HG03558 (cell line): ENCODE results near the gene TMEM63A.
A peak's percentile ranks its signal among the peaks of the same experiment; 100 is the strongest.

Experiments used
- ATAC-seq: cut with Tn5 transposase; IDR thresholded peaks from one replicate; pipeline ENCODE4 v1.9.1; 2021; ENCODE audit warnings: moderate number of reproducible peaks; ENCODE audit not compliant: unreplicated experiment; ENCODE audit errors: extremely low read depth

TMEM63A gene

DNA sequence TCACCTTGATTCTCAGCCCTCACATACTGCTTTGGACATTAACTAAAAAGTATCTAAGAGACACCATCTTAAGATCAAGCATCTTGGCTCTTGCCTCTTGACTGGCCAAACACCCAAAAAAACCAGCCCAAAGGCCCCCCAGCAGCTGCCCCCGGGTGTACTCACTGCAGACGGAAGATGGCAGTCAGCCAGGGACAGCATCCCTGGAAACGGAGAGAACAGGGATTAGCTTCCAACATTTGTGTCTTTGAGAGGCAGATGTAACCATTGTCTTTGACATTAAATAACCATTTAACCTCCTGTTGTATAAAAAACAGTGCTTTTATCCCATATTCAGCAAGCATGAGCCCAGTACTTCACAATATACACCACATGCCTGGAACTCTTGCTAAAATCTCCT is 11.3 kb downstream of the TMEM63A start:
- ATAC-seq: no peak

DNA sequence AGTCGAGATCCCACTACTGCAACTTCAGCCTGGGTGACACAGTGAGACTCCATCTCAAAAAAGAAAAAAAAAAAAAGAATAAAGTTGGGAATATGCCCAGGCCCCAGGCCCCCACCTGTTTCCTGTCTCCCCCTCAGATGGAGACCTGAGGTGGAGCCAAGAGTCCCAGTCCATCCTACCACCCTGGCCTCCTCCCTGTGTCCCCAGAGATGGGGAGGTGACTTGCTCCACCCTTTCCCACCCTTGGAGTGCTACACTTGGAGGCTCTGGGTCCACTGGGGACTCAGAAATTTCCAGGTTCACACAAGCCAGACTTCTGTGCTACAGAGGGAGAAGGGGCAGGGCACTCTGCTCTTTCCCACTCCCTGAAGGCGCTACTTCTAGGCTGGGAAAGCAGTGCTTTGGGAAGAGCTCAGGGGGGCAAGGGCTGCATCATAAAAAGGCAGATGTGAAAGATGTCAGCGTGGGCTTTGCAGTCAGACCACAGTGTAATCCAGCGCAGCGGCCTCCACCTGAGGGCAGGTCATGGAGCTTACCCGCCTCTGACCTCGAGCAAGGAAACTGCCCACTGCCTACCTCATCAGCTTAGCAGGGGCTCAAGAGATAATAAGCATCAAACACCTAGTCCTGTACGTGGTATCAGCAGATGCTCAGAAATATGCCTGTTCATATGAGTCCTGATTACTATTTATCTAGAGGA is 13.4 kb downstream of the TMEM63A start:
- ATAC-seq: no peak

DNA sequence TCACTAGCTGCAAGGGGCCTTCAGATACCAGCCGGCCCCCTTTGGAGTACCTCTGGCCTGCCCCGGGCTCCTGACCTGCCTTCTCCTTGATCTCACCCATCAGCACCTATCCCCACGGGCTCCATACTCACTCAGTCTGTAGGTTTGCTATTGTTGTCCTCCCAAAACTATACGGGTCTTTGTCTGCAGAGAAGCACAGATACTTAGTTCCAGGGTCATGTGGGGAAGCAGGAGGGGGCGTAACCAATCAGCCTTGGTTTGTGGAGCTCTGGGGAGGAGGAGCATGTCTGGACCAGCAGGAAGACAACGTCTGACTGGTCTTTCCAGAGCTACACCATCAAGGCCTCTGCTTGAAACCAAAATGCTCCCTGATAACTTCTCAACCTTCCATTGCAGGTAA is 15.2 kb downstream of the TMEM63A start:
- ATAC-seq: no peak

DNA sequence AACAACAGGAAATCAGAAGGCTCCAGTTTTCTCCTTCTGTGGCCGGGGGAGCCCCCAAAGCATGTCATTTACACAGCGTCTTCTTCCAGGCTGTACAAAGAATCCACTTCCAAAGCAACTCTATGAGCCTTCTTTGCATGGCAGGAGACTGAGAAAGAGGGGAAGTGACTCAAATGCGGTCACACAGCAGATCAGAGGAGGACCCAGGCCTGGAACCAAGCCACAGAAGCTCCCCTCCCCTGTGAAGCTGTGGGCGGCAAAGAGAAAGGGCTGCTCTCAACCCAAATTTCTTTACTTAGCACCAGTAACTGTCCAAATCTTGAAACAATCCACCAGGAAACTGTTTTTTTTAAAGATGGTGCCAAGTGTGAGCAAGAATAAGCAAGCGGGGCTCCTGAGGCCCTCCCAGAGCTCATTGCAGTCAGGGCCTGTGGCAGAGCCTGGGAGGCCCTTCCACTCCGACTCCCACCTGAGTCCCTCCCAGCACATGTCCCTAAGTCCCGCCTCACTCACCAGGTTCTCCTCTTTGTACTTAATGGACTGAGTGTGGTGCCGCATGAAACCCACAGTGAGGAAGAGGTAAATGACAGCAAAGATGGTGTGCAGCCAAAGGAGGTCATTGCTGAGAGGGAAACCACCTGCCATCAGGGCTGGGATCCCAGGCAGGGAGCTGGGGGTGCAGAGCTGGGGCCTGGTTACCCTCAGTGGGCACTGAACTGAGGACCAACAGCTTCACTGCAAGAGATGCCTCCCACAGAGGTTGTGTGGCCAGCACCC is 15.9 kb downstream of the TMEM63A start:
- ATAC-seq: no peak

DNA sequence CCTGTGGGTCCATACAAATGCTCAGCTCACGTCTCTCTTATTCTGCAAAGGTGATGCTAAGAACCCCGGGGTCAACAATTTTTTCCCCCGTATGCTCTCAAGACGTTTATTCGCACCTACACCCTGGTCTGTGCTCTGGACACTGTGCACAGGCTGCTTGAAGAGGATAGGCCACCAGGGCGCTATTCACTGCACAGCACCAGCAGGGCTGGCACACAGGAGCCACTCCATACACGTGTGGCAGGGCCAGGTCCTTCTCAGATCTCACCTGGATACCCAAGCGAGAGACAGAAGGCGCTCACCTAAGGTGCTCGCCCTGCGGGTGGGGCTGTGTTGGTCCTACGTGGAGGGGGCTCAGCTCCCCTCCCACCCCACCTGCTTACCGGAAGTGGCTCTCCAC is 16.7 kb downstream of the TMEM63A start:
- no peak for ATAC-seq

DNA sequence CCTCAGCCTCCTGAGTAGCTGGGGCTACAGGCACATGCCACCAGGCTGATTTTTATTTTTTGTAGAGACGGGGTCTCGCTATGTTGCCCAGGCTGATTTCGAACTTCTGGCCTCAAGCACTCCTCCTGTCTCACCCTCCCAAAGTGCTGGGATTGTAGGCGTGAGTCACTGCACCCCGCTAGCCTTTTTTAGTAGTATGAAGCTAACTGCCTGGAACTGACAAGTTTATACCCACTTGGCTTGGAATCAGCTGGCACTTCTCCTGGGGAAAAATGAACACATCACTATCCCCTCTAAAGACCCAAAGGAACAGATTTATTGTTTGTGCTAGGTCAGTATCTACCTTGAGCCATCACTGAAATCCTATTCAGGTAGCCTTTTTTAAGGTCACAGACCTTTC is 19.0 kb downstream of the TMEM63A start:
- no peak for ATAC-seq

DNA sequence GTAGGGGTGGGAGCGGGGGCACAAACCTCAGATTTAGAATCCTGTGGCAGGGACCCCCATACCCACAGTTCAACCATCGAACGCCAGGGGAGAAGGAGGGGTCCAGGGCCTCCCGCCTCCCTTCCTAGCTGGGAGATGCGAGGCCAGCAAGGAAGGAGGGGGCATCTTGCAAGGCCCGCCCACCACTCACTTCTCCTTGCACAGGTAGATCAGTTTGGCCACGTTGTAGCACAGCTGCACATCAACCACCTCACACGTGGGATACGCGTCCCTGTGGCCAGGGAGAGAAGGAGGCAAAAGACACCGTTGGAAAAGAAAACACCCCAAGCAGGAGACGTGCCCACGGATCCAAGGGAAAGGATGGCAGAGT is 19.6 kb downstream of the TMEM63A start:
- ATAC-seq: no peak

DNA sequence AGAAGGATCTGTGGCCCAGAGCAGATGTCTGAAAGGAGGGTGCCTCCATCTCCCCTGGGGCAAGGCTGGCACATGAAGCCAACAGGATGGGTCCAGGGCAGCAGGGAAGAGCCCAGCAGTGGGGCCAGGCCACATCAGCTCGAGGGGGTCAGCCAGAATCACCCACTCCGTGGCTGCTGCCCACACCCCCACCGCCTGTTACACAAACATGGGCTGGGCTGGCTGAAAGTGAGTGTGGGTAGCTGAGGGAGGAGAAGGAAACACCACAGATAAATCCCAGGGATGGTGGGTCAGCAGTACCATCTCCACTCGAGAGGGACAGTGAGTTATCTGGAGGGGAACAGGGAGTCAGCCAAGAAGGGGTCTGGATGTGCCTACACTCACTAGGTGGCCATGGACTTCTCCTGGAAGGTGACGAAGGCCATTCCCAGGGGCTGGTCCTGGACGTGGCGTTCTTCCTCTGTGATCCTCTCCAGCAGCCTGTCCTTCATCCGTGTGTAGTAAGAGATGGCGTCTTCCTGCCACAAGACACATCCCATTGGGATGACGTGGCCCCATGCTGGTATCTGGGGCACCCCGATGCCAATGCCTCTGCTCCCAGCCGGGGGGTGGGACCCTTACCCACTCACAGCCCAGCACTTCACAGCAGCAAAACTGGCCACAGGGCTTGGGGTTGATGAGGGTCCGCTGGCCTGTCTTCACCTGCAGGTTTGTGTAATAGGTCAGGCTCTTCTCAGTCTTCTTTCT is 20.2 kb downstream of the TMEM63A start:
- ATAC-seq: no peak

DNA sequence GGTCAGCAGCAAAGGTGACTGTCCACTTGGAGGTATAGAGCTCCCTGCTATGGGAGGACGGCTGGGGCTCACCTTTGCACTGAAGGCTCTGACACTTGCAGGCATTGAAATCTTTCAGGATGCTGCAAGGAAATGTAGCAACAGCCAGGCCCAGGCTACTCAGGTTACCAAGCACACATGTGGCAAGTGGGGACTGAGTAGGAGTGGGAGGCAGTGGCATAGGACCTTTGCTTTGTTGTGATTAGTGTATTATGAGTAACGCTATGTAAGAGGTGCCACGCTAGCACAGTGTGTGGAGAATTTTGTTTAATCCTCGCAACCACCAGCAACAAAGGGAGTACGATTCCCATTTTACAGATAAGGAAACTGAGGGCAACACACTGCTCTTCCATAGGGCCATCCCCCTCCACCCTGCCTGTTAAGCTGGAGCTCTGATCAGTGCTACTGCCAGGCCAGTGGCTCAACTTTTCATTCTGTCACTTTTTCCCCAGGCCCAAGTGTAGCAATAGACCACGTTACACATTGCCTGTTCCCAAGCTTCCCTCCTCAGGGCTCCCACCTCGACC is 21.2 kb downstream of the TMEM63A start:
- ATAC-seq: no peak

DNA sequence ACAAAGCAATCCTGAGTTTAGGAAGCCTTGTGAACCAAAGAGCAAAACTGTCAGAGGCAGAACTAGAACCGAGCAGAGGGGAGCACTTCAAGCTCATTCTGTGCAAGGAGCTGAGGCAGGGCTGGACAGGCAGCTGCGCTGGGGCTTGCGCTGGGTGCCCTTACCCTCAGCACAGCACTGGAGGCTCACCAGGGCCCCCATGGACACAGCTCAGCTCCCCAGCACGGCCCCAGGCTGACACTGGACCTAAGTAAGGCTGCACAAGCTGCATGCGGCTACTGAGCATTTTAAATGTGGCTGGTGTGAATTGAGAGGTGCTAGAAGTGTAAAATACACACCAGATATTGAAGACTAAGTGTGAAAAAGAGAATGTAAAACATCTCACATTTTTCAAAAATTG is 22.1 kb downstream of the TMEM63A start:
- no peak for ATAC-seq

DNA sequence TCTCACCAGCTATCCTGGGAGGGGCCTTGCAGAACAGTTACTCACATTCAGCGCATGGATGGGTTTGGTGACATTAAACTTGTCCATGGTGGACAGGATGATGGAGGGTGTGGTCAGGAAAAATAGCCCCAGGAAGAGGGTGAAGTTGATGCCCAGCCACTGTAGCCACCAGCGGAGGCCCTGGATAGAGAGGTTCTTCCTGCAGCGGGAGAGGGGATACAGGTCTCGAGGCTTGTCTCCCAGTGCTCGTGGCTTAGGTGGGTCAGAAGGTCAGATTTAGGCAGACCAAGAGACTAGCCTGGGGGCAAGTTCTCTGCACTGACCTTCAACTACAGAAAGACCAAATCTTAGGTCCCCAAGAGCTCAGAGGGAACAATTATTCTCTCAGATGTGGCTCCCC is 23.0 kb downstream of the TMEM63A start:
- no peak for ATAC-seq

DNA sequence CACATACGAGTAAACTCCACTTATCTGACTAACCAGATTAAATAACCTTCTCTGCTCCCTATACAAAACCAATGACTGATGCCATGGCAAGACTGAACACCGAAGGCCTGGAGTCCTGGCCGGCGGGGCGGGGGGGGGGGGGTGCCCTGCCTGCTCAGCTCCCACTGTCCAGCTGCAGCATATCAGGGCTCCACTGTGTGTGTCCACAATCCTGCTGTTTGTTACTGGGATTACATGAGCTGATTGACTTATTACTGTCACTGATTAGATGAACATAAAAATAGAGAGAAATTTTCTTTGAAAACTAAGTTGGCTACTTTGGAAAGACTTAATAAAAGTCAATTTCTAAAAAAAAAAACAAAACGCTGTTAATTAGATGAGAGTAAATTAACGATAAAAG is 24.9 kb downstream of the TMEM63A start:
- ATAC-seq: no peak

DNA sequence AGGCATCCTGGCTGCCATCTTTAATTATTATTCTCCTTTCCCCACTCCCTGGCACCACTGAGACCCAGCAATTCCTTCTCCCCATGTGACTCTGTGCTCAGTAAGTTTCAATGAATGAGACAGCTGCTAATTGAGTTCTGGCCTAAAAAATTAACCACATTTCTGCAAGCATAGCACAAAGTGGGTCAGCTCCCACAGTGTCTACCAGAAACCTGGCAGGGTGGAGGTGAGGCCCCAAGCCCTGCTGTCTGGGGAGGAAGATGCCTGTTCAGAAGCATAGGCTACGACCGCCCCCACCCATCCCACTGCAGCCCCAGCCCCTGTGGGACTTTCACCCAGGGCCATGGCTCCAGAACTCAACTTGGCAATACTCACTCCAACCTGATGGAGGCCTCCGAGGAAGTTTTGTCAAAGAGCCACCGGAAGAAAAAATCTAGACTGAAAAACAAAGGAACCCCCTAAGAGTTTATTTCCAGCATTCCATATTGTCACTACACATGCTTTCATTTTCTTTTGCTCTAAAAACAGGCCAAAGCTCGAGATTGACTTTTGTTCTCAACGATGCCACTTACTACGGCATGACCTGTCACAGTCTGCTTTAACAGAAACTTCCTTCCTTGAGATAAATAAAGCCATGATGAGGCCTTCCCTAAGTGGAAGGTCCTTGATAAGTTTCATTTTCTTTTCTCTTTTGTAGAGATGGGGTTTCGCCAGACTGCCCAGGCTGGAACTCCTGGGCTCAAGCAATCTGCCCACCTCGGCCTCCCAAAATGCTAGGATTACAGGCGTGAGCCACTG is 26.5 kb downstream of the TMEM63A start:
- ATAC-seq: no peak

DNA sequence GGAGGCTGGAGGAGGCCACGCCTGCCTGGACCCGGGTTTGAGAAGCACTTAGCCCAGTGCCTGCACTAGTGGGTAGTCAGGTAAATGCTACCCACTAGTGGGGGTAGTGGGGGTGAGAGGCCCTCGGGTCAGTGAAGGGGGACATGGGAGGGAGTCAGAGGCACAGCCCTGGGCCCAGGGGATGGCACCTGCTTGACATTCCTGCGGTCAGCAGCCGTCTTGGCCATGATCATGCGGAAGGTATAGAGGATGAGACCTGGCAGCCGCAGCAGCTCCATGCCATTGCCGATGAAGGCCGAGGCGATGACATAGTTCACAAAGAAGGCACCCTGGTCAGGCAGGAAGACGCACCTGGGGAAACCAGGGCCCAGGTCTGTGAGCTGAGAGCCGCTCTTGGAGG is 28.7 kb downstream of the TMEM63A start:
- ATAC-seq: no peak

DNA sequence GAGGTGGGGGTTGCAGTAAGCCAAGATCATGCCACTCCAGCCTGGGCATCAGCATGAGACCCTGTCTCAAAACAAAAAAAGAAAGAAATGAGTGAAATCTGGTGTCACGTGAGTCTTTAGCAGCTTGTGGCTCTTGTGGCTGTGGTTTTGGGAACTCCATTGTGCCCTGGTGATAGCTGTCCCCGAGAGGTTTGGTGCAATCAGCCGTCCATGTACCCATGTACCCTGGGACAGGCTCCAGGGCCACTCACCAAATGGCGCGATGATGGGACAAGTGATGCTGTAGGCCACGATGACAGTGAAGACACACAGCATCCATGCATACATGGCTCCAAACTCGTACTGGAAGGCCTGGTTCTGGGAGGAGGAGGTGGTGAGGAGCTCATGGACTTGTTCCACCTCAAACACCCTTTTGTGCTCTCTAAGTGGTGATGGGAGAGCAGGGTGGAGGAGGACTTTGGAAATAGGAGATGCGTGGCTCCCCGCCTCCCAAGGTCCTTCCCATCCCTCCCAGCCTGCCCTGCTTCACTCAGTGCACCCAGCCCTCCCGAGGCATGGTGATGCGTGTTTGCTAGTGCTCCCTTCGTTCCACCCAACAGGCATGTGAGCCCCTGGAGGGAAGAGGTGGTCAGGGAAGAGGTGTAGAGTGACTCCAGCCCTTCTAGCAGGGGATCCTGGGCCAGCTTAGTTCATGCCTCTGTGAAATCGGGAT is 29.6 kb downstream of the TMEM63A start:
- no peak for ATAC-seq

DNA sequence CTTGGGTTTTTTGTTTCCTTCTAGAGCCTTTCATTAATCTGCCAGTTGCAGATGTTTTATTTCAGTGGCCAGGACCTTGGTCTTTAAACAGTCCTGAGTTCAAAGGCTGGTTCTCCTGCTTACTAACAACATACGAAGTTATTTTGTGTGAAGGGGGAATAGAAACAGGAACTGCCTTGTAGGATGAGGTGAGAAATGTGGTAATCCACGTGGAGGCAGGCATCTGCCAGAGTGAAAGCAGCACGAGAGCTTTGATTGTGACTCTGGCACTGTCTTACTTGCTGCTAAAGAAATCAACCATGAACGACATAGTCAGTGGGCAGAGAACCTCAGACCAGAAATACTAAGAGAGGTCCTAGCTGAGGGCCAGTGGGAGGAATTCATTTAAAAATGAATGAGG is 30.4 kb downstream of the TMEM63A start:
- ATAC-seq: peak; percentile 47

DNA sequence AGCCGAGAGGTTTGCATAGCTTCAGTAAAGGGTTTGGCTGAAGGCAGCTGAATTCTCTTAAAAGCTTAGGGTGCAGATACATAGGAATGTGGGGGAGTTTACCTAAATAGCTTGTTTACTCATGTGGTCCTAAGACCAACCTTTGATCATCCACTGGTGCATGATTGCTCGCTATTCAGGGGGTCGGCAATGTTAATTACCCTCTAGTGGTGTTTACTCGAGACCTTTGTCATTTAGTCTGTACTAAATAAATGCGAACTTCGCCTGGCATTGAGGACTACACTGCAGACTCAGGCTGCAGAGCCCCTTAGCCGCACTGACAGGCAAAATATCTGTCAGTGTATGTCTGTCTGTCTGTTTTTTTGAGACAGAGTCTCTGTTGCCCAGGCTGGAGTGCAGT is 31.8 kb downstream of the TMEM63A start:
- no peak for ATAC-seq

DNA sequence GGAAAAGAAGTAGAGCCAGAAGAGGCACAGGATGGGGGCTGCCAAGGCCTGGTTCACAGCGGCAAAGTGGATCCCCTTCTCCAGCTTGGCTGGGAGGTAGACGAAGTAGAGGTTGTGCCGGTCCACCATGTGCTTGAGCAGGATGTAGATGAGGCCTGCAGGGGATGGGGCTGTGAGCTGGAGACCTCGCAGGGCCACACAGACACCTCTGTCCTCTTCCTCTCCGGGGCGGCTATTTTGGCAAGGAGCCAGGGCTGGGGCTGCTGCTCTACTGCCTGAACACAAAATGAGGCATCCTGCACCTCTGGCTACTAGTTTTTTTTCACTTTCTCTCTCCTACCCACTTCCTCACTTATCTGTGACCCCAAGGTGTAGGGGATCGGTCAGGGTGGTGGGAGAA is 32.3 kb downstream of the TMEM63A start:
- ATAC-seq: no peak

DNA sequence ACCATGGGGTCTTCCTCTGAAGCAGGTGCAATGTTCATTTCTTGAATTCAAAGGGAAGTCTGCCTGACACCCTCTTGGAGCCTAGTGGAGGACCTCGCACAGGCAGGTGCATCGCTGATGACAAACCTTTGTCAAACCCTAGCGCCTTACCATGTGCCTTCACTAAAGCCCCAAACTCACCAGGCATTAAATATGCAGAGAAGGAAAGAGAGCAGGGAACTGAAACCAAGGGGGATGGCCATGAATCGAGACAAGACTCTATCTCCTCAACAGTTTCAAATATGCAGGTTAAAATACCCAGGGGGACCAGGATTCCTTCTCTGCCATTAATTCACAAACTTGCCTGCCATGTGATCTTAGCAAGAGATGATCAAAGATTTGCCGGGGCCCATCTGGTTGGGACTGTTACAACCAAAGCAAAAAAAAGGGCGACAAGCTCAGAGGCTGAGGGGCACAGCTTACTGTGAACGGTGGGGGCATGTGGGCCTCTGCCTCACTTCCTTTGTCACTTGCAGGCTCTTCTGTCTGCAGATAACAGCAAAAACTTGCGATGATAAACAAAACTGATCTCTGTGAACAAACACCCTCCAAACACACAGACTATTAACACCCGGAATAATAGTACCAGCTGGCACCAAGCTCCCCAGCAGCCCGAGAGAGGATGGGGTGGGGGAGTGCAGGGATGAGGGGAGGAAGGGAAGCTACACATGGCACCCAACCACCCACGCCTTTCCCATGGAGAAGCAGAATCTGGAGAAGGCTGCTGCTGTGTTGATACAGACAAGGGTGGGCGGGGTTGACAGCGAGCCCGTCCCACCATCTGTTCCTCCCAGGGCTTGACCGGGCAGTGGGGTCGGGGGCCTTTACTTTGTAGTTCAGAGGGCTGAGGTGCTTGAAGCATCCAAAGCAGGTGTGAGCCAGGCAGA is 33.9 kb downstream of the TMEM63A start:
- peak; percentile 50 for ATAC-seq
